SH-SY5Y (cell line): ENCODE data around the gene FSCN2.

Experiments
- GATA2 ChIP-seq: IDR thresholded peaks from 2 replicates; pipeline ENCODE4 v1.6.1; 2011; ENCODE audit warnings: mild to moderate bottlenecking, low read depth, low read length
- GATA3 ChIP-seq: IDR thresholded peaks from 2 replicates; pipeline ENCODE4 v1.6.1; 2011; ENCODE audit warnings: low read depth, mild to moderate bottlenecking, low read length, moderate library complexity

GRCh38 chr17:81574643-81574956 is 46.4 kb downstream of the FSCN2 start:
- TF ChIP-seq GATA2 = no peak
- TF ChIP-seq GATA3 = no peak
